ENCODE data around the gene LCLAT1.

Gene LCLAT1

DNA sequence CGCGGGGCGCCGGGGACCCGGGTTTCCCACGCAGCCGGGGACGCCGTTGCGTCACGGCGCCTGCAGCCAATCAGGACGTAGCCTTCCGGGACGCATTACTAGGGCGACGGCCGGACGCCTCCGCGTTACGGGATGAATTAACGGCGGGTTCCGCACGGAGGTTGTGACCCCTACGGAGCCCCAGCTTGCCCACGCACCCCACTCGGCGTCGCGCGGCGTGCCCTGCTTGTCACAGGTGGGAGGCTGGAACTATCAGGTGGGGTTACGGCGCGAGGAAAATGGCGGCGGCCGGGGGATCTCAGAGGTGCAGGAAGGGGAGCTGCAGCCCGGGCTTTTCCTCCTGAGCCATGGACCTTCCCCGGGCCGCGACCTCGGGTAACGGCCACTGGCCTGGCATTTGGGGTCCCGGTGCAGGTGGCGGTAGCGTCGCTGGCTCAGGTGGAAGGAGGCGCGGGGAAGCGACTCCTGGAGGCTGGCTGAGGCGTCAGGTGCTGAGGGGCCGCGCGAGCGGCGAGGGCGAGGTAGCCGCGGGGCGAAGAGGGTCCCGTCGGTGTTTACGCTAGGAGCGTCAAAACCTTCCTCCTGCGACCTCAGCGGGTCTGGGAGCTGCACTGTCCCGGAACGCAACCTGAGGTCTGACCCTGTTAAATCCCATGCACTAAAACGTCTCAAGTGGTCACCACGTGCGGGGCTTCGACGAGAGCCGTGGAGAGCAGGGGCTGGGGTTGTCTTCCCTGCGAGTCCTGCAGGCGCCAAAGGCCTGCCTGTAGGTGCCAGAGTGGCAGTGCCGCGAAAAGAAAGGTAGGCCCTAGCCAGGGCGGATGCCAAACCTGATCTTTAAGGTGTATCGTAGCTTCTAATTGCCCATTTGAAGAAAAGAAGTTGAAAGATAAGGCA lies at the start of gene LCLAT1:
TSS of gene LCLAT1 (plus strand) at position 98 of the 897 bp plus-strand sequence. CDS start 78,345 bp downstream, outside the sequence.
- H3K4me1 ChIP-seq (ENCODE audit: control insufficient read depth, insufficient read depth, low read length), result no peaks in the 10 kb centered on the region
- H3K9ac ChIP-seq (ENCODE audit: low read depth, low read length), result peak within 1 kb of the TSS; percentile 88
- no peaks in the 10 kb centered on the region for H3K36me3 ChIP-seq (ENCODE audit: control insufficient read depth, insufficient read depth, low read length)
- peak within 1 kb of the TSS; percentile 88 for H3K4me3 ChIP-seq (ENCODE audit: low read depth, low read length)
- H3K9me3 ChIP-seq (ENCODE audit: control insufficient read depth, insufficient read depth, low read length), result no peaks in the 10 kb centered on the region
- H3K27me3 ChIP-seq (ENCODE audit: control insufficient read depth, insufficient read depth, low read length), result peaks cover 13% of the 10 kb centered on the region

DNA sequence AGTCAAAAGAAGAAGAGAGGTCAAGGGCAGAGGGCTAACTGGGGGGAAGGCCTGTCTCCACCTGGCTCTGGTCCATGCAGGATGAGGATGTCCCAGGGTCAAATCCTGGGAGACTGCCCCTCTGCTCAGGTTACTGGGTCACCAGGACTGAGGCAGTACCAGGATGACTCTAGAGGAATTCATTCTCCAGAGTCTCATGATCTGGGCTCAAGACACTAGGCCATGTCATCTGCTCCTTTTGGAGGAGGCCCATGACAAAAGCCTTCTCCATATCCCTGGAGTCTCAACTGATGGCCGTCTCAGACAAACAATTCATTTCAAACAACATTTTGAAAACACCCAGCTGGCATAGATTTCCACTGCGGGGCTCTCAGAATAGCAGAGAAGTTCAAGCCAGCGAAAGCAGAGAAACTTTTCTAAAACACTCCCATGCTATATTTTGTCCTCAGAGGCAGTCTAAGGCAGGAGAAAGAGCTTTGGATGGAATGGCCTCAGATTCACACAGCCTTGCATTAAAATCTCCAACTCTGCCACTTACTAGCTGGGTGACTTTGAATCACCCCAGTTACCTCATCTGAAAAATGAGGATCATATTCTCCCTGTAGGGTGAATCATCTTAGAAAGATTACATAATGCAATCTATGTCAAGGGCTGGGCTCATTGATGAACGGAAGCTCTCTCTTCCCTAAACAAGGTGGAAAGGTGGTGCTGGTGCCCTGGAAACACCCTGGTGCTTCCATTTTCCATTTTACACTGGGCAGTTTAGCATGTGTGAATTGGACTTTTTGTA lies 48.8 kb upstream of the LCLAT1 start:
- no peaks in the 10 kb centered on the region for H3K9me3 ChIP-seq (ENCODE audit: control insufficient read depth, insufficient read depth, low read length)
- H3K4me1 ChIP-seq (ENCODE audit: control insufficient read depth, insufficient read depth, low read length), result no peaks in the 10 kb centered on the region
- H3K36me3 ChIP-seq (ENCODE audit: control insufficient read depth, insufficient read depth, low read length), result no peaks in the 10 kb centered on the region
- no peak overlapping the region for H3K4me3 ChIP-seq (ENCODE audit: low read depth, low read length)
- H3K27me3 ChIP-seq (ENCODE audit: control insufficient read depth, insufficient read depth, low read length), result no peaks in the 10 kb centered on the region
- H3K9ac ChIP-seq (ENCODE audit: low read depth, low read length), result no peak overlapping the region

DNA sequence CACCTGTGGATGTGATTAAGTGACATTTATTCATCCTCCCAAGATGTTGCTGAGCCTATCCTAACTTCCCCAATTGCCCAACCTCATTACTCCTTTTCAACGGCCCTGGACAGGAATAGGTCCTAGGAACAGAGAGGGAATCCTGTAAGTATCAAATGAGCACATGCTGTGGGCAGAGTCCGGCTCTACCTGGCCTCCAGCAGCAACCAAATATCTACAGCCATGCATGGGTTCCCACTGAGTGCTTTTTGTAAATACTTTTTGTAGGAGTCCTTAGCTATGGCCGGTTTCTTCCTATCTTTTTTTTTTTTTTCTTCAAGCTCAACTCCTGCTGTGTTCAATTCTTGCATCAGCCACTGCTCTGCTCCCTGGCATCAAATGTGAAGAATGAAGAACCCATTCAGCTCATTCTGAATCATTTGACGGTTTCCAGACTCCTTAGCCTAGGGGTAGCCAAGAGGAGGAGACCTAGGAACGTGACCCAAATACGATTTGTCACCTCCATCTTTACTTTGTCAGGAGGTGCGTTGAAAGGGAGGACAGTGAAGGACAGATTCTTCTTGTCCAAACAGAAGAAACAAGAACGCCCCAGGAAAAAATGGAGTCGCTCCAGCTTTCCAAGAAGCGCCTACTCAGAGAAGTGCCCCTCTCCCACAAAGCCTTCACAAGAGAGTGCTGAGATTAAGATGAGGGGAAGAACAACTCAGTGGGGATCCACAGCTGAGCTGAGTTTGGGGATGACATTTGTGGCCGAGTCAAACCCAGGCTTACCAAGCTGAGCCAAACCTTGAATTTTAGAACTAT lies 46.7 kb upstream of the LCLAT1 start:
- peaks cover 12% of the 10 kb centered on the region for H3K4me1 ChIP-seq (ENCODE audit: control insufficient read depth, insufficient read depth, low read length)
- H3K27me3 ChIP-seq (ENCODE audit: control insufficient read depth, insufficient read depth, low read length), result no peaks in the 10 kb centered on the region
- no peak overlapping the region for H3K9ac ChIP-seq (ENCODE audit: low read depth, low read length)
- no peaks in the 10 kb centered on the region for H3K36me3 ChIP-seq (ENCODE audit: control insufficient read depth, insufficient read depth, low read length)
- H3K9me3 ChIP-seq (ENCODE audit: control insufficient read depth, insufficient read depth, low read length), result no peaks in the 10 kb centered on the region
- H3K4me3 ChIP-seq (ENCODE audit: low read depth, low read length), result no peak overlapping the region

DNA sequence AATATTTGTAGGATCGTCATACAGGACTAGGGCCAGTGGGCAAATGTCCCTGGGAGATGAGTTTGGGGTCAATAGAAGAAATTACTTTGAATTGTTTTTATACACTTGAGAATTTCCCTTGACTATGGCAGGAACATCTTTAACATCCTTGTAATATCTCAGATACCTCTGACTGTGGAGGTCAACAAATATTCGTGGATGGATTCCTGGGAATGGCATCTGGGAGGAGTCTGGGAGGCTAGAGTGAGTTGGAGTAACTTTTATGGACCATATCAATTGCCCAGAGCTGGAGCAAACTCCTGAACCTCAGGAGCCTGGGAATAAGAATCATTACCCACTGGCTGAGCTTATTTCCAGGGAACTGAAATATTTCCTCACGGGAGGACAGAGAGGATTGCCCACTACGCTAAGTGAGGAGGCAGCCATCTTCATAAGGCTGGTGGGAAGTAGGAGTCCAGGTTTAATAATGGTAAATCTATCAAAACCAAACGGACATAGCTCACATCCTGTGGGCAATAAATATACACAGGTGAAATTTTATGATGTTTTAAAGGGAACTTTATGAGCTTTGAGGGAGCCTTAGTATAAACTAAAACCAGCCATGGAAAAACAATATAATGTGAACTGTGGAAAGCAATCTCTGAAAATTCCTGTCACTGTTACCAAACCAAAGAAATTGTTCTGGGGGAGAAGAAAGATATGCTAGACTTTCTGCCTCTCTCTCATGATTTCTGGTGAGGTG lies 44.4 kb upstream of the LCLAT1 start:
- H3K4me3 ChIP-seq (ENCODE audit: low read depth, low read length), result no peak overlapping the region

DNA sequence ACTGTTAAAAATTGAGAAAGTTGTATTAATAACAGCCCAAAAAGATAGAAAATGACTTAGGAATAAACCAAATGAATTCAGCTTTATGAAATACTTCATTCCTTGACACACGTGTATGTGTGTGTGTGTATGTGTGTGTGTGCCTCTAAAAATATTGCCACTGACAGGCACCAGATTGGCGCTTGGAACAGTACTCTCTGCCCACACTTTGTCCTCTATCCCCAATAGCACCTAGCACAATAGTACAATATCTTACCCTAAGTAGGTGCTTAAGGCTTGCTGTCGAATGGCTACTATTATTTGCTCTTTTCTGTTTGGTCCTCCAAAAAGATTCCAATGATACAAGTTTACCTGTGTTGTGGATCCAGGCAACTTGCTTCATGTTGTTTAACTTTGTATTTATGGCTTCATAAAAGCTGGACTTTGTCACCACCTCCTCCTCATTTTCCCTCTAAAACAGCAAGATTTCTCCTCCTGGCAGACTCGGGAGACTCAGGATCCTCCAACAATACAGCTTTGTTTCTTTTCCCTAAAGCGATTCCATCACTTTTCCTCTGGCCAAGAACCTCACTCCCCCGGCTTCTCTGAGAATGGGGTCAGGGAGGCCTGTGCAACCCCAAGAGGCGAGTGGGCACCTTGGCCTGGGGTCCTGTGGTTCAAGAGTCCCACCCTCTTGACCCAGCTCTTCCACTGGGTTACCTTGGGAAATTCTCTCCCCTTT lies 43.3 kb upstream of the LCLAT1 start:
- no peaks in the 10 kb centered on the region for H3K36me3 ChIP-seq (ENCODE audit: control insufficient read depth, insufficient read depth, low read length)
- H3K4me1 ChIP-seq (ENCODE audit: control insufficient read depth, insufficient read depth, low read length), result peaks cover 12% of the 10 kb centered on the region
- peaks cover 2% of the 10 kb centered on the region for H3K27me3 ChIP-seq (ENCODE audit: control insufficient read depth, insufficient read depth, low read length)
- H3K9ac ChIP-seq (ENCODE audit: low read depth, low read length), result no peak overlapping the region
- H3K9me3 ChIP-seq (ENCODE audit: control insufficient read depth, insufficient read depth, low read length), result no peaks in the 10 kb centered on the region
- H3K4me3 ChIP-seq (ENCODE audit: low read depth, low read length), result no peak overlapping the region

More for the DNA sequence above, 44.4 kb upstream of the LCLAT1 start:
- no peaks in the 10 kb centered on the region for H3K9me3 ChIP-seq (ENCODE audit: control insufficient read depth, insufficient read depth, low read length)
- no peak overlapping the region for H3K9ac ChIP-seq (ENCODE audit: low read depth, low read length)
- peaks cover 2% of the 10 kb centered on the region for H3K27me3 ChIP-seq (ENCODE audit: control insufficient read depth, insufficient read depth, low read length)
- peaks cover 12% of the 10 kb centered on the region for H3K4me1 ChIP-seq (ENCODE audit: control insufficient read depth, insufficient read depth, low read length)
- H3K36me3 ChIP-seq (ENCODE audit: control insufficient read depth, insufficient read depth, low read length), result no peaks in the 10 kb centered on the region

DNA sequence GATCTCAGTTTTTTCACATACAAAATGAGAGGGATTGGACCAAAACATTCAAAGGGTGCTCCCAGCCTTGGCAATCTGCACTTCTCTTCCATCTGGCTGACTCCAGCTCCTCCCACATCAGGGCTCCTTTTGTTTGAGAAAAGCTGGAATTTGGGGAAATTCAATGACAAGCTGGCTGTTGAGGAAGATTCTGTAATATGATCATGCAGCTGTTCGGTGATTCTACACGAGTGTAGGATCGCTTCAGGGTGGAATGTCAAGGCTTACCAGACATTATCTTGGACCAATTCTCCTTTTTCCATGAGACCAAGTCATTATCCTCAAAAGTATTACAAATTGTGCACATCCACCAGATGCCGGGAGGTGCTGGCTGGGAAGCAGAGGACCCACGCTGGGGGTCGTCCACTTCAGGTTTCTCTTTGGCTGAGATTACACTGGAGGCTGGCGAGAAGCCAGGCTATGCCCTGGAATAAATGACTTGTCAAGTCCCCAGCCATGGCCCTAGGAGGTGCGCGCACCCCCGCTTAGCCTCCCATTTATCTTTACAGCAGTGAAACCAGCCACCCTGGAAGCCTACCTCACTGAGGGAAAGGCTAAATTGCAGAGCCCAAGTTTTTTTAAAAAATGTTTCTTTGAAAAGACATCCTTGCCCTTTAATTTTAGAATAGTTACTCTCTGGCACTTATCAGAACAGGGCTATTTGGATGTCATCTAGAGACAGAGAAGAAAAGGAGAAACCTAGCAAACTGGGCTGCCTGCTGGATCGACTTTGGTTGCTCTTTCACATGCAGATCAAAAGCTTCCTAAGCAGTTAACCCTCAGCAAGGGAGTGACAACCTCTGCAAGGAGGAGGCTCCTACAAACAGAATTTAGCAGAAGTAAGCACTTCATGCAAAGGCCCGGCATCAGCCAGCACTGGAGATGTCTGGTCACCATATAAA lies 42.5 kb upstream of the LCLAT1 start:
- H3K4me3 ChIP-seq (ENCODE audit: low read depth, low read length), result no peak overlapping the region
- H3K9ac ChIP-seq (ENCODE audit: low read depth, low read length), result no peak overlapping the region
- no peaks in the 10 kb centered on the region for H3K36me3 ChIP-seq (ENCODE audit: control insufficient read depth, insufficient read depth, low read length)
- H3K27me3 ChIP-seq (ENCODE audit: control insufficient read depth, insufficient read depth, low read length), result peaks cover 2% of the 10 kb centered on the region
- H3K9me3 ChIP-seq (ENCODE audit: control insufficient read depth, insufficient read depth, low read length), result no peaks in the 10 kb centered on the region
- H3K4me1 ChIP-seq (ENCODE audit: control insufficient read depth, insufficient read depth, low read length), result peaks cover 12% of the 10 kb centered on the region

DNA sequence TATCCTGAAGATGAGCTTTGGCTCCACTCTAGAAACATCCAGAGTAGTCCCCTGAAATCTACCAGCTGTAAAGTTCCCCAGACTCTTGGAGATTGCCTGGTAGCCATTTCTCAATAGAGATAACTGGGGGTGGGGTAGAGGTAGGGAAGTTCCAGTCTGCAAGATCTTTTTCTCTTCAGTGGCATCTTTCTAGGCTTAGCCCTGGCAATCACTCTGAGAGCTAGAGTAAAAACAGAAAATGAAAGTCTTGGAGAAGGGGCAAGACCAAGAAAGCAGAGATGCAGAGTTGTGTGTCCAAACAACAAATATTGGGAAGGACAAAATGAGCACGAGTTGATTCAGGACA lies 41.8 kb upstream of the LCLAT1 start:
- H3K36me3 ChIP-seq (ENCODE audit: control insufficient read depth, insufficient read depth, low read length), result no peaks in the 10 kb centered on the region
- no peak overlapping the region for H3K9ac ChIP-seq (ENCODE audit: low read depth, low read length)
- H3K4me1 ChIP-seq (ENCODE audit: control insufficient read depth, insufficient read depth, low read length), result peaks cover 12% of the 10 kb centered on the region
- no peak overlapping the region for H3K4me3 ChIP-seq (ENCODE audit: low read depth, low read length)
- H3K27me3 ChIP-seq (ENCODE audit: control insufficient read depth, insufficient read depth, low read length), result peaks cover 2% of the 10 kb centered on the region
- H3K9me3 ChIP-seq (ENCODE audit: control insufficient read depth, insufficient read depth, low read length), result no peaks in the 10 kb centered on the region

DNA sequence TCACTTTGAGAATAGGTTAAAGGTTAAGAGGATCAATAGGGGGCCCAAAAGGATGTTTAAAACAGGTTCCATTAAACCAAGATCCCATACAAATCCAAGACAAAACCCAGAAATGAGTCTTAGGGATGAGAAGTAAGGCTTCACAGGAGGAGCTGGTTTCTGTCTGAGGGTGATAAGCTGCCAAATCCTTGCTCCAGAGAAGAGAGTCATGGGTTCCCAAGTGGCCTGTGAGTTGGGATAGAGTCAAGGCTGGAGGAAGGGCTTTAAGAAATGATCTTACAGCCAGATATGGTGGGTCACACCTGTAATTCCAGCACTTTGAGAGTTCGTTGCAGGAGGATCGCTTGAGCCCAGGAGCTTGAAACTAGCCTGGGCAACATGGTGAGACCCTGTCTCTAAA lies 40.2 kb upstream of the LCLAT1 start:
- Histone ChIP-seq H3K9ac (ENCODE audit: low read depth, low read length) (no peak overlapping the region), H3K9me3 (ENCODE audit: control insufficient read depth, insufficient read depth, low read length) (no peaks in the 10 kb centered on the region), H3K27me3 (ENCODE audit: control insufficient read depth, insufficient read depth, low read length) (peaks cover 2% of the 10 kb centered on the region), H3K4me3 (ENCODE audit: low read depth, low read length) (no peak overlapping the region), H3K36me3 (ENCODE audit: control insufficient read depth, insufficient read depth, low read length) (no peaks in the 10 kb centered on the region), H3K4me1 (ENCODE audit: control insufficient read depth, insufficient read depth, low read length) (peaks cover 12% of the 10 kb centered on the region)

DNA sequence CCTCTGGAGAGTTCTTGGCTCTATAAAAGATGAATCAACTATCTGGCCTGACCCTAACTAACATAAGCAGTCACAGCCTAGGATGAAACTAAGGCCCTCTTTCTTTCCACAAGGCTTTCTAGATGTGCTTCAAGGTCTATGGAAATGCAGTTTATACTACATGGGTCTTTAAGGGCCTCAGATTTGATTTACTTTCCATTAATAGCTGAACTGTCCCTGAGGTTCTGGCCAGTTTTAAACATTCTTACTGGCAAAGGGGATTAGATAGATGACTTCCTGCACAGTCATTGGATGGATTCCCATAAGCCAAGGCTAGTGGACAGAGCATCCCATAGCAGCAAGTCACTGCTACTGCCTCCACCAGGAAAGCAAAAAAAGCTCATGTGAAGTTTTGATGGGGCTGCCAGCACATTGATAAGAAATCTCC lies 38.1 kb upstream of the LCLAT1 start:
- H3K4me1 ChIP-seq (ENCODE audit: control insufficient read depth, insufficient read depth, low read length), result peaks cover 9% of the 10 kb centered on the region

DNA sequence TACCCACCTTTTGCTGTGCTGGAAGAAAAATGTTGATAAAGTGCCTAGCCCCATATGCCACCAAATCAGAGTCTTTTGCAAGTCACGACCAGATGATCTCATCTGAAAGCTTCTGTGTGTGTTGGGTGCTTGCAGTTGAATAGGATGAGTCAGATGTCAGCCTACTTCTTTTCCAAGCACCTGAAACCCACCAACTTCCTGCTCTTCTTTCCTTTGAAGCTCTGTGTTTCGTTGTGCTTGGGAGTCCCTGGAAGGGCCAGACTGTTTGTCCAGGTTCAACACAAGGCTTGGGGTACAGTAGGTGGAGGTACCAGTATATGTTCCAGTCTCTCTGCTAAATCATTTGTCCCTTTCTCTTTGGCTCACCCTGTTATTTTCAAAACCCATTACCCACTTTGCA lies 36.8 kb upstream of the LCLAT1 start:
- Histone ChIP-seq H3K9me3 (ENCODE audit: control insufficient read depth, insufficient read depth, low read length) (no peaks in the 10 kb centered on the region), H3K9ac (ENCODE audit: low read depth, low read length) (no peak overlapping the region), H3K27me3 (ENCODE audit: control insufficient read depth, insufficient read depth, low read length) (peaks cover 2% of the 10 kb centered on the region), H3K36me3 (ENCODE audit: control insufficient read depth, insufficient read depth, low read length) (no peaks in the 10 kb centered on the region), H3K4me3 (ENCODE audit: low read depth, low read length) (no peak overlapping the region), H3K4me1 (ENCODE audit: control insufficient read depth, insufficient read depth, low read length) (no peaks in the 10 kb centered on the region)

More for the DNA sequence above, 38.1 kb upstream of the LCLAT1 start:
- Histone ChIP-seq H3K4me3 (ENCODE audit: low read depth, low read length) (no peak overlapping the region), H3K9me3 (ENCODE audit: control insufficient read depth, insufficient read depth, low read length) (no peaks in the 10 kb centered on the region), H3K27me3 (ENCODE audit: control insufficient read depth, insufficient read depth, low read length) (peaks cover 2% of the 10 kb centered on the region), H3K36me3 (ENCODE audit: control insufficient read depth, insufficient read depth, low read length) (no peaks in the 10 kb centered on the region), H3K9ac (ENCODE audit: low read depth, low read length) (no peak overlapping the region)
